GM08714 (cell line): ENCODE measurements around the gene PHRF1.

ENCODE experiments used
- H3K4me3 ChIP-seq: fragments of 200-500 bp; sonication (Bioruptor generic); 2 replicates; pipeline ENCODE4 v1.5.1; 2014; ENCODE audit warnings: mild to moderate bottlenecking, low read length, inconsistent platforms
- ZNF274 ChIP-seq: IDR thresholded peaks from 2 replicates; pipeline ENCODE4 v1.6.1; 2012; ENCODE audit warnings: mild to moderate bottlenecking, low read depth, low read length

The PHRF1 gene

DNA sequence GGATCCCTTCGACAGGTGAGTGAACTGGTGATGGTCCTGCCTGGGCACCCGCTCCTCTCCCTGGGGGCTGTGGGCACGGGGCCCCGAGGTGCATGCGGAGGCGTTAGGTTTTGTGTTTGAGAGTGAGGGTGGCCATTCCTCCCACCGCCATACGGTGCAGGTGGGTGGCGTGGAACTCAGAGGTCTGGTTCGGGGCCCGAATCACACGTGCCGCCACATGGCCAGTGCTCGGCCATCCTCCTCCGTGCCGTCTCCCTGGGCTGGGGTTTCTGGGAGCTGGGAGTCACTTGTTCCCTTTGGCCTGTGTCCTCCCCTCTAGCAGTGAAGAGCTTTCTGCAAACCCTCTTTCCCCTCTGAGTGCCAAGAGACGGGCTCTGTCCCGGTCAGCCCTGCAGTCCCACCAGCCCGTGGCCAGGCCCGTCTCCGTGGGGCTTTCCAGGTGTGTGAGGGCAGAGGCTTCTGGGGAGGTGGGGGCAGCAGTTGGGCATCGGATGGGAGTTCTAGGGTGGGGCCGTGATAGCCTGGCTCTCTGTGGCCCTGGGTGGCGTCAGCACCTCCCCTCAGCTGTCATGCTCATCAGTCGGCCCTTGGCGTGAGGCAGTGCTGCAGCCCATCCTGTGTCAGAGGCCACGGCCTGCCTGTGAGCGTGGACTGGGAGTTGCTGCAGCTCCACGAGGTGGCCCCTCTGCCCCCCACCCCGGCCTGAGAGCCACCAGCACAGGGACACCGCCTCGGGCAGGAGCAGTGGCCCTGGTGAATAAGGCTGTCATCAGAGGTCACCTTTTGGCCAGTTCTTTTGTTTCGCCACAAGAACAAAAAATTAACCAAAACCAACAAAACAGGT, 29.2 kb downstream of the PHRF1 start:
- H3K4me3 ChIP-seq = no peak overlapping the region
- TF ChIP-seq ZNF274 = no peak

DNA sequence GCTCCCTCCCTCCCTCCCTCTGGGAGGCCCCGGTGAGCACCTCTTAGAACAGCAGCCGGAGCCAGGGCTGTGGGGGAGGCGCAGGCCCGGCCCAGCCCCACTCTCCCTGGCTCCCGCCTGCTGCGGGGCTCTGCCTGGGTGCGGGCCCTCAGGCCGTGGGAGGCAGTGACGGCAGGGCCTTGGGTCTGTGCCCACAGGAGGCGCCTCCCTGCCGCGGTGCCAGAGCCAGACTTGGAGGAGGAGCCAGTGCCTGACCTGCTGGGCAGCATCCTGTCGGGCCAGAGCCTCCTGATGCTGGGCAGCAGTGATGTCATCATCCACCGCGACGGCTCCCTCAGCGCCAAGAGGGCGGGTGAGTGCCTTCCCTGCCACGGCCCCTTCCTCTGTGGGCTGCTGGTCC, 30.0 kb downstream of the PHRF1 start:
- no peak overlapping the region for H3K4me3 ChIP-seq

GRCh38 chr11:607020-607780, 30.9 kb downstream of the PHRF1 start:
- H3K4me3 ChIP-seq = no peak overlapping the region
- TF ChIP-seq ZNF274 = no peak

More for the DNA sequence above, 30.0 kb downstream of the PHRF1 start:
- TF ChIP-seq ZNF274 = no peak

- no peak overlapping the region for H3K4me3 ChIP-seq
- TF ChIP-seq ZNF274 = no peak
Observed at GRCh38 chr11:607971-608659, 31.8 kb downstream of the PHRF1 start.

- no peak overlapping the region for H3K4me3 ChIP-seq
- no peak for TF ChIP-seq ZNF274
Observed at GRCh38 chr11:608791-609251, 32.6 kb downstream of the PHRF1 start.

GRCh38 chr11:609341-609811, 33.1 kb downstream of the PHRF1 start:
- no peak for TF ChIP-seq ZNF274
- no peak overlapping the region for H3K4me3 ChIP-seq

DNA sequence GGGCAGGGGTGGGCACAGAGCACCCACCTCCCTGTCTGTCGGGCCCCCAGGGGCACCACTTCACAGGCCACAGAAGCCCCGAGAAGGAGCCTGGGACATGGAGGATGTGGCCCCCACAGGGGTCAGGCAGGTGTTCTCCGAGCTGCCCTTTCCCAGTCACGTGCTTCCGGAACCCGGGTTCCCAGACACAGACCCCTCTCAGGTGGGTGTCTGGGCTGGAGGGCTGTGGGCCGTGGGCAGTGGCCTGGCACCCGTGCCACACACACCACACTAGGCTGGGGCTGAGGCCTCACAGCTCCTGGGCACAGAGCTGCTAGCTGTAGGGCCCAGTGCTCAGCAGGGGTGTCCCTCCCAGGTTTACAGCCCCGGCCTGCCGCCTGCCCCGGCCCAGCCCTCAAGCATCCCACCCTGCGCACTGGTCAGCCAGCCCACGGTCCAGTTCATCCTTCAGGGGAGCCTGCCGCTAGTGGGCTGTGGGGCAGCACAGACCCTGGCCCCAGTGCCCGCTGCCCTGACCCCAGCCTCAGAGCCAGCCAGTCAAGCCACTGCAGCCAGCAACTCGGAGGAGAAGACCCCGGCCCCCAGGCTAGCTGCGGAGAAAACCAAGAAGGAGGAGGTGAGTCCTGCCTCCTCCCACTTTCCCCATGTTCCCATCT, 34.0 kb downstream of the PHRF1 start:
- H3K4me3 ChIP-seq = no peak overlapping the region
- no peak for TF ChIP-seq ZNF274

- TF ChIP-seq ZNF274 = no peak
- no peak overlapping the region for H3K4me3 ChIP-seq
Observed at GRCh38 chr11:611001-611996, 35.0 kb downstream of the PHRF1 start.

- no peak overlapping the region for H3K4me3 ChIP-seq
- TF ChIP-seq ZNF274 = no peak
Observed at GRCh38 chr11:612201-612960, 36.1 kb downstream of the PHRF1 start.

GRCh38 chr11:612961-613300, 36.7 kb downstream of the PHRF1 start:
- H3K4me3 ChIP-seq = no peak overlapping the region
- no peak for TF ChIP-seq ZNF274

DNA sequence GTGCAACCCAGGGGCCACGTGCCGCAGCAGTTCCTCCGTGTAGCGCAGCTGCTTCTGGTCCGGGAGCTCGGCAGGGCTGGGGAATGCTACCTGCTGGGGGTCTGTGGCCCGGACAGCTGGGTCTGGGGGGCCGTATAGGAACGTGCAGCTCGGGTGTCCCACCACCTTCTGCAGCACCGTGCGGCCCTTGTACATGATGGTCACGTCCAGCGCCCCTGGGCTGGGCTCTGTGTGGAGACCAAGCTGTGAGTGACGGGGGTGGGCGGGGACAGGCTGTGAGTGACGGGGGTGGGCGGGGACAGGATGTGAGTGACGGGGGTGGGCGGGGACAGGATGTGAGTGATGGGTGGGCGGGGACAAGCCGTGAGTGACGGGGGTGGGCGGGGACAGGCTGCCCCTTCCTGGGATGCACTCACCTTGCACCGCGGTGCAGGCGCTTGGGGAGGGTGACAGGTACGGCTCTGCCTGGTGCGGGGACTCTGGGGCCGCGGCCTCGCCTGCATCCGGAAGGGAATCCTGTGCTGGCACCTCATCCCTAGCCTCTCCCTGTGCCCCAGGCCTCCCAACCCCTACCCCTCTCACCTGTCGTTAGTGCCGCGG, 37.2 kb downstream of the PHRF1 start:
- TF ChIP-seq ZNF274 = no peak
- H3K4me3 ChIP-seq = peak overlapping the region; percentile 95; the same call in 1 of the 2 replicates
